HG03469 (cell line): ENCODE results near the gene CACNB4.
A peak's percentile ranks its signal among the peaks of the same experiment; 100 is the strongest.

Experiments used
- ATAC-seq: cut with Tn5 transposase; IDR thresholded peaks from one replicate; pipeline ENCODE4 v1.9.1; 2021; ENCODE audit warnings: mild to moderate bottlenecking, moderate library complexity, moderate number of reproducible peaks; ENCODE audit not compliant: unreplicated experiment

The CACNB4 gene

DNA sequence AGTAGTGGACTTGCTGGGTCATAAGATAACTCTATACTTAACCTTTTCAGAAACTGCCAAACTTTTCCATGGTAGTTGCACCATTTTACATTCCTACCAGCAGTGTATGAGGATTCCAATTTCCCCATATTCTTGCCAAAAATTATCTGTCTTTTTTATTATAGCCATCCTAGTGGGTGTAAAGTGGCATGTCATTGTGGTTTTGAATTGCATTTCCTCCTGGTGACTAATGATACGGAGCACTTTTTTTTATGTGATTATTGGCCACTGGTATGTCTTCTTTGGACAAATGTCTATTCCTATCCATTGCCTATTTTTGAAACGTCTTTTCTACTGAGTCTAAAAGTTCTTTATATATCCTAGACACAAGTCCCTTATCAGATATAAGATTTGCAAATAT is 44.3 kb downstream of the CACNB4 start:
- ATAC-seq, result no peak

GRCh38 chr2:152051436-152051835 is 47.4 kb downstream of the CACNB4 start:
- ATAC-seq, result no peak

- ATAC-seq, result no peak
These were observed 47.9 kb downstream of the CACNB4 start for GRCh38 chr2:152050915-152051314.

DNA sequence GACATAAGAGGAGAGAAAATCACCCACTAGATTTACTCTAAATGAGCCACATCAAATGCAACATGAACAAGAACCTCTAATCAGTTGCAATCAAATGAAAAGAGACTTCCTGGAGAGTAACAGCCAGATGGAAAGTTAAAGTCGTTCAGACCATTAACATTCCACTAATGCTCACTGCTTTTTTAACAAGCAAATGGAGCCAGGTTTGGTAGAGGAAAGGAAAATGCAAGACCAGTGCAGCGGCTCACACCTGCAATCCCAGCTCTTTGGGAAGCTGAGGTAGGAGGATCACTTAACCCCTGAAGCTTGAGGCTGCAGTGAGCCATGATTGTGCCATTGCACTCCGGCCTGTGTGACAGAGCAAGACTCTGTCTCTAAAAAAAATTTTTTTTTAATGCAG is 48.5 kb downstream of the CACNB4 start:
- ATAC-seq, result no peak

GRCh38 chr2:152049541-152049940 is 49.3 kb downstream of the CACNB4 start:
- no peak for ATAC-seq

DNA sequence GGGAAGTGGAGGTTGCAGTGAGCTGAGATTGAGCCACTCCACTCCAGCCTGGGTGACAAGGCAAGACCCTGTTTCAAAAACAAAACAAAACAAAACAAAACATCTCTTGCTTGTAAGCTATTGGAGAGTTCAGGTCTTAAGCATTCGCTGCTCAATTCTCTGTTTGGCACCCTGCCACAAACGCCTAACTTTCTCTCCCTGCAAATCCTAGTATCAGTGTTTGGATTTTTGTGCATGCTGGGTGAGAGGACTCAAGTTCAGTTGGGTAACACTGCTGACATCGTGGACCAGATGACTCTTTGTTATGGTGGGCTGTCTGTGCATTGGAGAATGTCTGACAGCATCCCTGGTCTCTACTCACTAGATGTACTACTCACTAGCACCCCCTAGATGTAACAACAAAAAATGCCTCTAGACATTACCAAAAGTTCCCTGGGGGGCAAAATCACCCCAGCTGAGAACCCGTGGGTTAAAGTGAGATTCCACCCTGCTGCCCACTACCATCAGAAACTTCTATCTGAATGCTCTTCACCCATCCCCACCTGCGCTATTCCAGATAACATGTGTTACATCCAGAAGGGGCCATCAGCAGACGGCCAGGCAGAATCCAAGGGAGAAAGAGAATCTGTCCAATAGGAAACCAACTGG is 50.9 kb downstream of the CACNB4 start:
- no peak for ATAC-seq

DNA sequence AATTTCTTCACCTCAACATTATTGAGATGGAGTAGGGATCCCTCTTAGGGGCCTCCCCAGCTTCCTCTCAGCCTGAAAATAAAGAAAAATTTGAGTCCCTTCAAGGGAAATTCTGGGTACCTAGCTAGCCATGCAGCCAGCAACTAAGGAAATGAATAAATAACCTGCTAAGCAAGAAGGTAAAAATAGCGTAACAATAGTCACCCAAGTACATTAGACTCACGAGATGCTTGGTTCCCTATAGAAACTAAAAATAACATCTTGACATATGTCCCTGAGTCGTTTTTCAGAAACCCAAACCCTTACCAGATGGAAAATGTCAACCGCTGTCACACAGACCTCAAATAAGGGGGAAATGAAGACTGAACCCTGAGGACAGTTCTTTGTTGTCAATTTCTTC is 51.9 kb downstream of the CACNB4 start:
- peak; percentile 40 for ATAC-seq

DNA sequence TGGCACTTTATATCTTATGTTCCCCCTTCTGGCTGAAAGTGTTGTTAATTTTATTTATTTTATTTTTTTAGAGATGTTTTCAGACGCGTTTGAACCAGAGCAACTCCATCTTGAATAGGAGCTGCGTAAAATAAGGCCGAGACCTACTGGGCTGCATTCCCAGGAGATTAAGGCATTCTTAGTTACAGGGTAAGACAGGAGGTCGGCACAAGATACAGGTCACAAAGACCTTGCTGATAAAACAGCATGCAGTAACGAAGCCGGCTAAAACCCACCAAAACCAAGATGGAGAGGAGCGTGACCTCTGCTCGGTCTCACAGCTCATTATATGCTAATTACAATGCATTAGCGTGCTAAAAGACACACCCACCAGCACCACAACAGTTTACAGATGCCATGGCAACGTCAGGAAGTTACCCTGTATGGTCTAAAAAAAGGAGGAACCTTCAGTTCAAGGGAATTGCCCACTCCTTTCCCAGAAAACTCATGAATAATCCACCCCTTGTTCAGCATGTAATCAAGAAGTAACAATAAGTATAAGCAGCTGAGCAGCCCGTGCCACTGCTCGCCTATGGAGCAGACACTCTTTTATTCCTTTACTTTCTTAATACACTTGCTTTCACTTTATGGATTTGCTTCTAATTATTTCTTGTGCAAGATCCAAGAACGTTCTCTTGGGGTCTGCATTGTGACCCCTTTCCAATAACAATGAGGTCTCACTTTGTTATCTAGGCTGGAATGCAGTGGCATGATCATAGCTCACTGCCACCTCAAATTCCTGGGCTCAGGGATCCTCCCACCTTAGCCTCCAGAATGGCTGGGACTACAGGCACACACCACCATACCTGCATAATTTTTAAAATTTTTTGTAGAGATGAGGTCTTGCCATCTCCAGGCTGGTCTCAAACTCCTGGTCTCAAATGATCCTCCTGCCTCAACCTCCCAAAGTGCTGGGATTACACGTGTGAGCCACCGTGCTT is 55.9 kb downstream of the CACNB4 start:
- no peak for ATAC-seq

- no peak for ATAC-seq
These were observed 60.3 kb downstream of the CACNB4 start for GRCh38 chr2:152038441-152038958.

DNA sequence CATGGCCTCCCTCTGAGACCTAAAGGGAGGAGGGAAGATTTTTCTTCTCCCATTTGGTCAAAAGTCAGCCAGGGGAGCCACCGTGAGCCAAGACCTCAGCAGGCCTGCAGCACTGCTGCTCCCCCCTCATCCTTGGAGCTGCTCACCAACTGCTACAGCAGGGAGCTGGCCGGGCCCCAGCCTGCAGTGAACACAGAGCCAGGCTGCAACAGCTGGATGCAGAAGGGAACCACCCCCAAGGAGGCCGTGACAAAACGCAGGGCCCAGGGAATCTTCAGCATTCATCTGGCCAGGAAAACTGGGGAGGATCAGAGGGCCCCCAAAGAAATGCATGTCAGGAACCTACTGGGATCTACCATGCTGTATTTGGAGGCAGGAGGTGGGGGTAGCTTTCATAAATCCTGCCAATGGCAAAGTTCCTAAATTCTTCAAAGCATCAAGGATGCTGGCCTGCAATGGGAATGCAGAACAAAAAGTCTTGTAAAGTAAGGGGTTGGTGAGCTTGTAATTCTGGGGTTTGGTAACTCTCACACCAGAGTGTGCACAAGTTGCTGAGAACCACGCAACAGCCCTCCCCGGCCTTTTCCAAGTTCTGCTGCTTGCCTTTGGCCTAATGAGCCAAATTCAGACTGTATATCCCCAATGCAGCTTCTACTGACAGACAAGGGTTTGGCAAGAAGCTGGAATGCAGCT is 61.0 kb downstream of the CACNB4 start:
- no peak for ATAC-seq

- ATAC-seq, result peak; percentile 87
These were observed 62.0 kb downstream of the CACNB4 start for GRCh38 chr2:152036611-152037469.

GRCh38 chr2:152034257-152034801 is 64.5 kb downstream of the CACNB4 start:
- no peak for ATAC-seq

GRCh38 chr2:152033011-152033925 is 65.6 kb downstream of the CACNB4 start:
- no peak for ATAC-seq

- no peak for ATAC-seq
These were observed 67.0 kb downstream of the CACNB4 start for GRCh38 chr2:152031747-152032306.

- peak; percentile 40 for ATAC-seq
These were observed 68.1 kb downstream of the CACNB4 start for GRCh38 chr2:152030596-152031328.

DNA sequence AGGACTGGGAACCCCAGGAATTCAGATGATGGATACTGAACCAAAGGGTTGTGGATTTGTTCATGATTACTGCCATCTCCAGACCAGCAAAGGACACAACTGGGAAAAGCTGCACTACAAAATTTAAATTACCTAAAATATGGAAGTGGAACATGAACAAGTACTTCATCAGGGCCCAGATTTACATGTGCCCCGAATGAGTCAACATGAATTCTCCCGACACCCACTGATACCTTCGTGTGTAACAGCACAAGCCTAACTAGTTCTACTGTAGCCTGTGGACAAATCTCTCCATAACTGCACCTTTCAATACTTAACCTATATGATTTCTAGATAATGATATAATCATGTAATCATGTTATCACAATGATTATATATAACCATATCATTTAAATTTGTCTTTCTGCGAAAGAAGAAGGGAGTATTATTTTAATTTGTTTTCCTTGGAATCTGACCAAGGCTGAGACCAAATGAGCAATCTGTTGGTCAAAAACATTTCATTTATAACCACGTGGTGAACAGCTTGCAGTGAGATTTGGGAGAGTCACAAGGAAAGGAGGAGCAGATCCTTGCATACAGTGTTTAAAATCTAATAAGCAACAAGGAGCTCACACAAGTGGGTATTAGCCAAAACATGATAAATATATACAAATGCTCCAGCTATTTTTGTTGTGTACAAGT is 70.5 kb downstream of the CACNB4 start:
- no peak for ATAC-seq

- ATAC-seq, result peak; percentile 71
These were observed 73.1 kb downstream of the CACNB4 start for GRCh38 chr2:152025678-152026287.
